ENCODE data around the gene CEP162.
"Not testable (repeated sequence)": the region's sequence is repeated elsewhere in the genome, so short reads cannot be mapped to it uniquely, and the experiment has no call there.

The CEP162 gene

GRCh38 chr6:84177241-84177640, 50.2 kb downstream of the CEP162 start:
- Histone ChIP-seq H3K4me2 (ENCODE audit: low read length) (no peak overlapping the region), H3K4me1 (ENCODE audit: control insufficient read depth, insufficient read depth, low read length) (no peaks in the 10 kb centered on the region), H3K27me3 (ENCODE audit: control insufficient read depth, insufficient read depth, low read length) (no peaks in the 10 kb centered on the region), H3K9ac (ENCODE audit: low read depth, low read length) (no peak overlapping the region), H3K9me3 (replicated peaks; ENCODE audit: low read length) (no peaks in the 10 kb centered on the region), H3K4me3 (ENCODE audit: low read length) (no peak overlapping the region), H3K36me3 (ENCODE audit: insufficient read depth, low read length) (peaks cover 4% of the 10 kb centered on the region)

GRCh38 chr6:84172574-84172973, 54.9 kb downstream of the CEP162 start:
- Histone ChIP-seq H3K4me3 (ENCODE audit: low read length) (no peak overlapping the region), H3K36me3 (ENCODE audit: insufficient read depth, low read length) (peaks cover 4% of the 10 kb centered on the region), H3K27me3 (ENCODE audit: control insufficient read depth, insufficient read depth, low read length) (no peaks in the 10 kb centered on the region), H3K4me2 (ENCODE audit: low read length) (no peak overlapping the region), H3K9ac (ENCODE audit: low read depth, low read length) (no peak overlapping the region), H3K9me3 (replicated peaks; ENCODE audit: low read length) (no peaks in the 10 kb centered on the region), H3K4me1 (ENCODE audit: control insufficient read depth, insufficient read depth, low read length) (no peaks in the 10 kb centered on the region)

GRCh38 chr6:84172080-84172479, 55.4 kb downstream of the CEP162 start:
- Histone ChIP-seq H3K36me3 (ENCODE audit: insufficient read depth, low read length) (peaks cover 4% of the 10 kb centered on the region), H3K9ac (ENCODE audit: low read depth, low read length) (no peak overlapping the region), H3K27me3 (ENCODE audit: control insufficient read depth, insufficient read depth, low read length) (no peaks in the 10 kb centered on the region), H3K4me3 (ENCODE audit: low read length) (no peak overlapping the region), H3K4me1 (ENCODE audit: control insufficient read depth, insufficient read depth, low read length) (no peaks in the 10 kb centered on the region), H3K9me3 (replicated peaks; ENCODE audit: low read length) (no peaks in the 10 kb centered on the region), H3K4me2 (ENCODE audit: low read length) (no peak overlapping the region)

GRCh38 chr6:84167457-84167856, 60.0 kb downstream of the CEP162 start:
- no peak overlapping the region for H3K9ac ChIP-seq (ENCODE audit: low read depth, low read length)
- no peaks in the 10 kb centered on the region for H3K9me3 ChIP-seq (replicated peaks; ENCODE audit: low read length)
- H3K36me3 ChIP-seq (ENCODE audit: insufficient read depth, low read length), result no peaks in the 10 kb centered on the region
- H3K27me3 ChIP-seq (ENCODE audit: control insufficient read depth, insufficient read depth, low read length), result no peaks in the 10 kb centered on the region
- H3K4me1 ChIP-seq (ENCODE audit: control insufficient read depth, insufficient read depth, low read length), result no peaks in the 10 kb centered on the region
- H3K4me3 ChIP-seq (ENCODE audit: low read length), result no peak overlapping the region
- no peak overlapping the region for H3K4me2 ChIP-seq (ENCODE audit: low read length)

GRCh38 chr6:84166395-84166794, 61.0 kb downstream of the CEP162 start:
- Histone ChIP-seq H3K9me3 (replicated peaks; ENCODE audit: low read length) (no peaks in the 10 kb centered on the region), H3K36me3 (ENCODE audit: insufficient read depth, low read length) (no peaks in the 10 kb centered on the region), H3K4me1 (ENCODE audit: control insufficient read depth, insufficient read depth, low read length) (no peaks in the 10 kb centered on the region), H3K27me3 (ENCODE audit: control insufficient read depth, insufficient read depth, low read length) (no peaks in the 10 kb centered on the region), H3K9ac (ENCODE audit: low read depth, low read length) (no peak overlapping the region), H3K4me2 (ENCODE audit: low read length) (no peak overlapping the region), H3K4me3 (ENCODE audit: low read length) (no peak overlapping the region)

- not testable (repeated sequence) for H3K9me3 ChIP-seq (replicated peaks; ENCODE audit: low read length); H3K9ac ChIP-seq (ENCODE audit: low read depth, low read length); H3K36me3 ChIP-seq (ENCODE audit: insufficient read depth, low read length); H3K27me3 ChIP-seq (ENCODE audit: control insufficient read depth, insufficient read depth, low read length); H3K4me2 ChIP-seq (ENCODE audit: low read length); H3K4me1 ChIP-seq (ENCODE audit: control insufficient read depth, insufficient read depth, low read length); H3K4me3 ChIP-seq (ENCODE audit: low read length)
Observed at GRCh38 chr6:84164328-84164727, 63.1 kb downstream of the CEP162 start.

- no peaks in the 10 kb centered on the region for H3K4me1 ChIP-seq (ENCODE audit: control insufficient read depth, insufficient read depth, low read length)
- H3K36me3 ChIP-seq (ENCODE audit: insufficient read depth, low read length), result no peaks in the 10 kb centered on the region
- no peak overlapping the region for H3K4me3 ChIP-seq (ENCODE audit: low read length)
- no peak overlapping the region for H3K4me2 ChIP-seq (ENCODE audit: low read length)
- no peaks in the 10 kb centered on the region for H3K9me3 ChIP-seq (replicated peaks; ENCODE audit: low read length)
- H3K9ac ChIP-seq (ENCODE audit: low read depth, low read length), result no peak overlapping the region
- H3K27me3 ChIP-seq (ENCODE audit: control insufficient read depth, insufficient read depth, low read length), result no peaks in the 10 kb centered on the region
Observed at GRCh38 chr6:84161190-84161589, 66.3 kb downstream of the CEP162 start.

- Histone ChIP-seq H3K4me2 (ENCODE audit: low read length) (no peak overlapping the region), H3K4me3 (ENCODE audit: low read length) (no peak overlapping the region), H3K4me1 (ENCODE audit: control insufficient read depth, insufficient read depth, low read length) (no peaks in the 10 kb centered on the region), H3K27me3 (ENCODE audit: control insufficient read depth, insufficient read depth, low read length) (no peaks in the 10 kb centered on the region), H3K36me3 (ENCODE audit: insufficient read depth, low read length) (no peaks in the 10 kb centered on the region), H3K9ac (ENCODE audit: low read depth, low read length) (no peak overlapping the region), H3K9me3 (replicated peaks; ENCODE audit: low read length) (no peaks in the 10 kb centered on the region)
Observed at GRCh38 chr6:84156306-84156705, 71.1 kb downstream of the CEP162 start.

GRCh38 chr6:84151669-84152068, 75.8 kb downstream of the CEP162 start:
- Histone ChIP-seq H3K9me3 (replicated peaks; ENCODE audit: low read length) (no peaks in the 10 kb centered on the region), H3K4me2 (ENCODE audit: low read length) (no peak overlapping the region), H3K36me3 (ENCODE audit: insufficient read depth, low read length) (no peaks in the 10 kb centered on the region), H3K9ac (ENCODE audit: low read depth, low read length) (no peak overlapping the region), H3K4me3 (ENCODE audit: low read length) (no peak overlapping the region), H3K27me3 (ENCODE audit: control insufficient read depth, insufficient read depth, low read length) (no peaks in the 10 kb centered on the region), H3K4me1 (ENCODE audit: control insufficient read depth, insufficient read depth, low read length) (peaks cover 3% of the 10 kb centered on the region)

GRCh38 chr6:84150705-84151104, 76.7 kb downstream of the CEP162 start:
- Histone ChIP-seq H3K9me3 (replicated peaks; ENCODE audit: low read length) (no peaks in the 10 kb centered on the region), H3K4me1 (ENCODE audit: control insufficient read depth, insufficient read depth, low read length) (peaks cover 3% of the 10 kb centered on the region), H3K4me2 (ENCODE audit: low read length) (no peak overlapping the region)

GRCh38 chr6:84141521-84141920, 85.9 kb downstream of the CEP162 start:
- no peak overlapping the region for H3K9ac ChIP-seq (ENCODE audit: low read depth, low read length)

More at GRCh38 chr6:84150705-84151104, 76.7 kb downstream of the CEP162 start:
- Histone ChIP-seq H3K9ac (ENCODE audit: low read depth, low read length) (no peak overlapping the region), H3K4me3 (ENCODE audit: low read length) (no peak overlapping the region), H3K36me3 (ENCODE audit: insufficient read depth, low read length) (no peaks in the 10 kb centered on the region), H3K27me3 (ENCODE audit: control insufficient read depth, insufficient read depth, low read length) (no peaks in the 10 kb centered on the region)

GRCh38 chr6:84139311-84139710, 88.1 kb downstream of the CEP162 start:
- Histone ChIP-seq H3K36me3 (ENCODE audit: insufficient read depth, low read length) (no peaks in the 10 kb centered on the region), H3K4me1 (ENCODE audit: control insufficient read depth, insufficient read depth, low read length) (no peaks in the 10 kb centered on the region), H3K27me3 (ENCODE audit: control insufficient read depth, insufficient read depth, low read length) (no peaks in the 10 kb centered on the region), H3K4me3 (ENCODE audit: low read length) (no peak overlapping the region), H3K9me3 (replicated peaks; ENCODE audit: low read length) (no peaks in the 10 kb centered on the region), H3K4me2 (ENCODE audit: low read length) (no peak overlapping the region), H3K9ac (ENCODE audit: low read depth, low read length) (no peak overlapping the region)

More at GRCh38 chr6:84141521-84141920, 85.9 kb downstream of the CEP162 start:
- Histone ChIP-seq H3K4me1 (ENCODE audit: control insufficient read depth, insufficient read depth, low read length) (no peaks in the 10 kb centered on the region), H3K36me3 (ENCODE audit: insufficient read depth, low read length) (no peaks in the 10 kb centered on the region), H3K9me3 (replicated peaks; ENCODE audit: low read length) (no peaks in the 10 kb centered on the region), H3K27me3 (ENCODE audit: control insufficient read depth, insufficient read depth, low read length) (no peaks in the 10 kb centered on the region), H3K4me3 (ENCODE audit: low read length) (no peak overlapping the region), H3K4me2 (ENCODE audit: low read length) (no peak overlapping the region)

All from skeletal muscle satellite cell (primary cell).